ENCODE data around the gene PAX2.
A peak's percentile ranks its signal among the peaks of the same experiment; 100 is the strongest.

Gene PAX2

DNA sequence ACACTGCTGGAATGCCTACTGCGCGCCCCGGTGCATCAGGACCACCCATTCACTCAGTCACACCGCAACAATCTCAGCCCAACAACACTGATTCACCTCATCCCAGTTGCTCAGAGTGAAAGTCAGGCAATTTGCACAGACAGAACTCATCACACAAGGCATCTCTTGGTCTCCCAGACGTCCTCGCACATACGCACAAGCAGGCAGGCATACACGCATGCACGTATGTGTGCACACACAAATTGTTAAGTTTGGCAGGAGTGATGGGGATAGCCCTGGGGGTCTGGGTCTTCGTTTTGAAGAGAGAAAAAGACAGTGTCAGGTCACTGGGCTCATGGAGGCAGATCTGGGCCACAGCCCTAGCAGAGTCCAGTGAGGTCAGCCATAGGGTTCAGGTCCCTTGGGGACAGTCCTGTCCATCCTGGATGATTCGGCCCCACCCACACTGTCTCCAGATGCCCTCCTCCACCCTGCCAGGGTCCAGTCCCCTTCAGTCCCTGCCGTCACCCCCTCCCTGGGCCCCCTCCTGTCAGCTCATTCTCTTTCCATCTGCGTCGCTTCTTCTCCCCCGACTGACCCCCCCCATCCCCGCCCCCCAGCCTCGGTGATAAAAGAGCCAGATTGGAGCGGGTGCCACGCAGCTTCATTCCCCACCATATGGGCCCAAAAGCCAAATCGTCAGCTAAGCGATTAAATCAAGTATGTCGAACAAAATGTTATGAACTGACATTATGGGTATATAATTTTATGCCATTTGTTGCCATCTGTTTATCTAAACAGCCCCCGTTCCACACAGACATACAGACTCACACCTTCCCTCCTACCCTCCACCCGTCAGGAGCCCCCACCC, 118.9 kb downstream of the PAX2 start:
- no peak for DNase-seq

GRCh38 chr10:100864978-100865377, 119.6 kb downstream of the PAX2 start:
- DNase-seq: no peak

GRCh38 chr10:100866010-100866409, 120.6 kb downstream of the PAX2 start:
- no peak for DNase-seq

DNA sequence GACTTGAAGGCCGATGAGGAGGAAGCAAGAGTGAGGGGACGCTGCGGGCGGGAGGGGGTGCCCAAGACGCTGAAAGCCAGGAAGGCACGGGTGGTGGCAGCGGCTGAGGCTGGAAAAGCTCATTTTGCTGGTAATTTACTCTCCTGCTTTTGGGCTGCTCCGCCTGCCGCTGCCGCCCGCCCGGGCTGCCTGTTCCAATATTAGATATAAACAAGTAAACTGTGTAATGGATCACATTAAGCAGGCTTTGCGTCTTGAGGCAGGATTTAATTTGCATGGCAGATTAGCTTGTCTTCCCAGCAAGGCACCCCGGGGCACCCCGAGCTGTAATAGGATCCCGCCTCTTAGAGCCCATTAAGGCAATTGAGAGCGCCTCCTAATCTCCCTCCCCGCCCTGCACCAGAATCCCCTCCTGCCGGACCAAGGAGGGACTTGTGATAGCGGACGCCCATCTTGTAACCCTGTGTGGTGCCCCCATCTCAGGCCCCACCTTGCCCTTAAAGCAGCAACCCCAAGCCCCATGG, 121.3 kb downstream of the PAX2 start:
- DNase-seq: no peak

DNA sequence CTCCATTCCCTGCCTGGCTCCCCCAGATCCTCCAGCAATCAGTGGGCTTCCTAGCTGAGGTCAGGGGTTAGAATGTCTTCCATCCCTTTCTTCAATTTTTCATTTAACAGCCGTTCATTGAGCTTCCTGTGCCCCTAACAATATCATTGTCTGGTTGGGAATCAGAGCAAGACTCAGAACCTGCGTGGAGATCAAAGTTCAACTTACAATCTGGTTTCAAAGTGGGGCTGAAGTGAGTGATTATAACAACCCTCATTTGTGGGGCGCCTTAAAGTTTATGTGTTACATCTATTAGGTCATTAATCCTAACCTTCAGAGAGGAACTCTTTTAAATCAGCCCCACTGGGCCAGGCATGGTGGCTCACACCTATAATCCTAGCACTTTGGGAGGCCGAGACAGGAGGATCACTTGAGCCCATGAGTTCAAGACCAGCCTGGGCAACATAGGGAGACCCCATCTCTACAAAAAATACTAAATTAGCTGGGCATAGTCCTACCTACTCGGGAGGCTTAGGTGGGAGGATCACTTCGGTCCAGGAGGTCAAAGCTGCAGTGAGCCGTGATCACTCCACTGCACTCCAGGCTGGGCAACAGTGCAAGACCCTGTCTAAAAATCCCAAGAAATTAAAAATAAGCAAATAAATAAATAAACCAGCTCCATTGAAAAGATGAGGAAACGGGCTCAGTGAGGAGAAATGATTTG, 122.0 kb downstream of the PAX2 start:
- no peak for DNase-seq

DNA sequence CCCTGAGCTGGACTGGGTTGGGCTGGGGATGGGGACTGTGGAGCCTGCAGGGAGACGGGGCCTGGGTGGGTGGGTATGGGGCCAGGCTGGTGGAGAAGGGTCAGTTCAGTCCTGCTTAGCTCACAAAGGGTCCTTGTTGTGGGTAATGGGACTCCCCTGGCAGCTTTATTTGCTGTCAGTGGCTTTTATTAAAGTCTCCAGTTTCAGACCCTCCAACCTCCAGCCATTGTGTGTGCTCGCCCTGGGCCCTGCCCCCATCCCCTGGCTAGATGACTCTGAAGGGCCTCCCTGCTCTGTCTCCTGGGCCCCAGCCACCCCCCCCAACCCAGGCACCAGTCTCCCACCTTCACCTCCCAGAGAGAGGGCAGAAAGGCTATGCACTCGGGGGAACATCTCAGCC, 123.0 kb downstream of the PAX2 start:
- no peak for DNase-seq

DNA sequence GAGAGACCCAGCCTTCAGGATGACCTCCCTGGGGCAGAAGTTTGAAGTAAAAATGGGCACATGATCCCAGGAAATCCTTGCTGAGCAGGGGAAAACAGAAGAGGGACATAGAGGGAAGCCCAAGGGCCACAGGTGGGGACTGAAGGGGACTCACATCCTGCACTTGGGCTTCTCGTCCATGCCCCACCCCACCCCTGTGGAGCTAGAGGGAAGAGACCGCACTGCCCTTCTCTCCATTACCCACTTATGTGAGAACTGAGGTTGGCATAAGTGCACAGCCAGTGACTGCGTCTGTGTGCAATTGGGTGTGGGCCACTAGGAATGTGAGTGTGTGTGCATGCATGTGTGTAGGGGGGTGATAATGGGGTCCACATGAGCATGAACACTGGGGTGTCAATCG, 124.0 kb downstream of the PAX2 start:
- DNase-seq: no peak

DNA sequence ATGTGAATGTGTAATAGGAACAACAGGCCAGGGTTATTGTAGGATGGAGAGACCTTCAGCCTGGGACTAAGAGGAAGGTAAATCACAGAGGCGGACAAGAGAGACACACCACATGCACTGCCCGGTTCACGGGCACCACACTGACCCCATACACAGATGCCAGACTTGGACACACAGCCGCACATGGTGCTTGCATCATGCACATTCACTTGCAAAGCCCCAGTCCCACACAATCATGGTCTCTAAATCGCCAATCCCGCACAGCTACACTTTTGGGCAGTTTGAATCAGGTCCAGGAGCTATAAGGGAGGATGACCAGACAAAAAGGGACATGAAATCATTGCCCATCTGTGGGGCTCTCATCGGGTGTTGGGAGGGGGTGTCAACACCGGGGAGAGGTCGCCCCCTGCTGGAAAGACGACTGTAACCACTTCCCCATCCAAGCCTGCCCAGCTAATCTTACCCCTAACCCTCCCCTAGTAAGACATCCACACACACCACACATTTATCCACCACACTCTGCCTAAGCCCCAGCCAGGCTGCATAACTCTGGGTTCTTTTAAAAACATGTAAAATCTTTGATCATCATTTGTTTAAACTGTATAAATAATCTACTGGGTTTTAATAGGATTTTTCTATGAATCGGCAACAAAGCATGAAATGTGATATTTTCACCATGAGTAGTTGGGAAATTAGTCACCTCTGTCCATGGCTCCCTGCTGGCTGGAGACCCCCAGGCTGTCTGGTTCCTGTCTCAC, 126.8 kb downstream of the PAX2 start:
- peak in 4 of 6 experiments; percentile 5 to 22 (median 12) for DNase-seq

DNA sequence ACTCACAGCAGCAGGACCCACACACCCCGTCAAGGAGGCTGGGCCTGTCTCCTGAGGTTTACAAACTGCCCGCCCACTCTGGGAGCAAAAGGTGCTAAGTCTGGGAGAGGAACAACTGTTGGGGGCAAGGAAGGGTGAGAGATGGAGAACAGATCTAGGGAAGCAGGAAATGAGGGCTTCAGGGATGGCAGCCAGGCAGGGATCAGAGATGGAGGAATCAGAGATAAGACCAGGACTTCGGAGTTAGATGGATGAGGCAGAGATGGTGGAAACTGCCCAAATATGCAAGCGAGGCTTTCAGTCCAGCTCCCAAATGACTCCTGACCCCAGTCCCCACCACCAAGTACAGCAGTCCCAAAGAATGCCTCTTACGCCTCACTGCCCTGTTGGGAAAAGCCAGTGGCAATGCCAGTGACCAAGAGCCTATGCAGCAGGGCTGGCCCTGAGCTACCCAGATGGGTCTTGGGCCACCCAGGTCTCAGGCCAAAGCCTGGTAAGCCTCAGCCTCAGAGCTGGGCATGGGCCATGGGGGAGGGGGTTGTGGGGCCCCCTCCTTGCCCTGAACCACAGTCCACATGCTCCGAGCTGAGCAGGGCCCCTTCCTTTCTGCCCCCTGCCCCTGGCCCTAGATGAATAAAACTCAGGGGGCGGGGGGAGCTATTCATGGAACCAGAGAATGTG, 127.9 kb downstream of the PAX2 start:
- DNase-seq: no peak

GRCh38 chr10:100873827-100874326, 128.5 kb downstream of the PAX2 start:
- DNase-seq: no peak

DNA sequence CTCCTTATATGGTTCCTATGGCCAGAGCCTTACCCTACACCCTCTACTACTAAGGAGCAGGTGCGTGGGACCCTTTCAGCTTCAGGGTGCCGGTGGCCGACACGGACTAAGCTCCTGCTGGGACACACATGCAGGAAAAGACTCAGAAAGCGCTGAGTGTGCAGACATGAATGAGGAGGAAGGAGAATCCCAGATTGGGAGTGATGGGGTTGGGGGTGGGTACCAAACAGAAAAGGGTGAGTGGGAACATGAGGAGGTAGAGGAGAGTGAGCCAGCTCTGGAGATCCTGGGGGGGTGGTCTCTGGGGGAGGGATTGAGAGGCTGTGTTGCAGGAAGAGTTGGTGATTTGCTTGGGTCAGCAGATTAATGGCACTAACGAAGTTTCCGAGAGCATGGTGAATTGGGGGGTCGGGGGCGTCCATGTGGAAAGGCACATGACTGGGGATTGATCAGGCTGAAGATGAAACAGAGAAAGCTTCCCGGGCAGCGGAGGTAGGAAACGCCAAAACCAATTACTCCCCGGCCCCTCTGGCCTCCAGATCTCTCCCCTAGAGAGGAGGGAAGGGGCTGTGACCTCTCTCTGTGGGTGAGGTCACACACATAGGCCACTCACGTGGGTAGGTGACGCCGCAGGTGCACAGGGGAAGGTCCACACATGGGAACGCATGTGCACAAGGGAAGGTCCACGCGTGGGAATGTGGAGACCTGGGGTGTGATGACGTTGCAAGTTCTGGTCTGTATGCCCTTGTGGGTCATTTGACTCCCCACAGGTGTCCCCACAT, 129.5 kb downstream of the PAX2 start:
- DNase-seq: no peak

- no peak for DNase-seq
These were observed 130.2 kb downstream of the PAX2 start for GRCh38 chr10:100875484-100876166.

DNA sequence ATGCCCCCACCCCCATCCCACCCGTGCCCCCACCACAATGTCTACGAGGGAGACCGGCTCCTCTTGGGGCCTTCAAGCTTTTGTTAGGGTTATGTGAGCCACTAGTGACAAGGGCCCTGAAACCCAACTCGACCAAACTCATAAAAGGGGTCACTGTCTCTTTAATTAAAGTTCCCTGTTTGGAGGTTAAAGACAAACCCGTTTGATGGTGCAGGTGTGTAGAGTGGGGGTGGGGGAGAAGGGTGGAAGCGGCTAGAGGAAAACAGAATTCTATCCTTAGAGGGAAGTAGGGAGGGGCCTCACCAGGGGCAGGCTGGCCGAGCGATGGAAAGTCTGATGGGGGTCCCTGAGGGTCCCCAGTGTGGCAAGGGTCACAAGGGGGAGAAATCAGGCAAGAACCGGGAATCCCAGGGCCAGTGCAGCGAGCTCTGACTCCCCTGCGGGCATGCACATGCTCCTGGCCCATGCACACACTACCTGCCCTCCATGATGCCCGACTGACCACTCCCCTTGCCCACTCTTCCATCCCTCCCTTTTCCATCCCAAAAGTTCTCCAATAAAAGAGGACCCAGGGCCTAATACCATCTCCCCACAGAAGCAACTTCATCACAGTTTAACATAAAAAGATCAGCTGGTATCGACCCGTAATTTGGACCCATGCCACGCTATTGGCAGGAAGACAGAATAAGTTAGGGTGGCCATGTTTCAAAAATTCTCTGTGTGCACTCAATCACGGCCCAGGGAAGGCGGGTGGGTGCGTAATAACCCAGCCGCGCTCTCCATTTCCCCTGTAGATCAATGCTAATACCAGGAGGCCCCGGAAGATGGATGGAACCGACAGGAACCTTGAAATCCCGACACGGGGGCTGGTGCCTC, 131.4 kb downstream of the PAX2 start:
- DNase-seq: no peak

- DNase-seq: no peak
These were observed 132.1 kb downstream of the PAX2 start for GRCh38 chr10:100877461-100877850.

GRCh38 chr10:100878291-100878910, 133.0 kb downstream of the PAX2 start:
- DNase-seq: peak in 1 of 6 experiments; percentile 4
